ENCODE results near the gene HADHA. TPM values are rescaled to one million over a fixed set of nuclear protein-coding genes. Genes with fewer than 3 reads are reported as not detected.

Gene HADHA
- total and polyA plus RNA-seq, 2 donors (not counting 3 experiments of a cell fraction or from before 2014, with no cell fraction given): 79.4 to 158 TPM

GRCh38 chr2:26273501-26273900 lies 29.1 kb upstream of the HADHA start:
- FAIRE-seq: peak; percentile 46
- H4K20me1 ChIP-seq (replicated peaks; ENCODE audit: control insufficient read depth, extremely low read depth, insufficient read depth, low read length): no peaks in the 10 kb centered on the region
- no peak overlapping the region for H2AFZ ChIP-seq (ENCODE audit: low read depth, low read length)
- H3K9me1 ChIP-seq (replicated peaks; ENCODE audit: control insufficient read depth, extremely low read depth, insufficient read depth, low read length): no peaks in the 10 kb centered on the region
- peak overlapping the region; percentile 32 for H3K4me2 ChIP-seq (ENCODE audit: insufficient read depth, low read length)
- peaks cover 18% of the 10 kb centered on the region for H3K4me1 ChIP-seq (ENCODE audit: control insufficient read depth, extremely low read depth, insufficient read depth, low read length)
- TF ChIP-seq MAX (IDR thresholded peaks at IDR 0.05; ENCODE audit: insufficient read depth, insufficient read length): no peak
- no peak for TF ChIP-seq MYC (IDR thresholded peaks at IDR 0.05; ENCODE audit: low read depth, low read length)
- no peak for TF ChIP-seq POLR2A (IDR thresholded peaks at IDR 0.05; ENCODE audit: low read depth, low read length)
- intact Hi-C loops (cut with micrococcal nuclease) (no loop called here), dilution Hi-C loops (cut with MboI; ENCODE audit: extremely low pct_ligation_motif_present, low sequenced_read_pairs) (no loop called here)
- no peaks in the 10 kb centered on the region for H3K27me3 ChIP-seq (ENCODE audit: control insufficient read depth in 2 of 2, insufficient read depth in 2 of 2, low read length in 2 of 2)
- no TSS peak for BruUV-seq (replicated peaks)
- no peak for DNase-seq (ENCODE audit: low read depth, low spot score)
- no peak overlapping the region for H3K9ac ChIP-seq (replicated peaks; ENCODE audit: extremely low read depth, insufficient read depth, low read length)
- no peaks in the 10 kb centered on the region for H3K79me2 ChIP-seq (ENCODE audit: control insufficient read depth, insufficient read depth, low read length)
- ChIA-PET CTCF (interaction anchor here (1.1 to 1.3 kb wide), 2 partner anchors 11 to 304 kb away, joined by 3 to 4 read pairs; no protein-coding TSS in a partner anchor), POLR2A (no interaction called here)
- H3K9me3 ChIP-seq (replicated peaks; ENCODE audit: control insufficient read depth, insufficient read depth, low read length): no peaks in the 10 kb centered on the region
- no peak overlapping the region for H3K27ac ChIP-seq (ENCODE audit: insufficient read depth, low read depth, low read length)
- no peak overlapping the region for H3K4me3 ChIP-seq (replicated peaks in 1 of 3; ENCODE audit: insufficient read depth in 1 of 3, low read depth in 1 of 3, low read length in 3 of 3)
- H3K36me3 ChIP-seq (ENCODE audit: control insufficient read depth in 2 of 2, extremely low read depth in 1 of 2, insufficient read depth in 2 of 2, low read length in 2 of 2): peaks cover 2 to 3% of the 10 kb centered on the region in 2 experiments

GRCh38 chr2:26270373-26270772 lies 25.9 kb upstream of the HADHA start:
- no TSS peak for BruUV-seq (replicated peaks)
- Histone ChIP-seq H3K4me2 (ENCODE audit: insufficient read depth, low read length) (no peak overlapping the region), H3K4me3 (replicated peaks in 1 of 3; ENCODE audit: insufficient read depth in 1 of 3, low read depth in 1 of 3, low read length in 3 of 3) (no peak overlapping the region), H3K4me1 (ENCODE audit: control insufficient read depth, extremely low read depth, insufficient read depth, low read length) (peaks cover 18% of the 10 kb centered on the region), H3K9me1 (replicated peaks; ENCODE audit: control insufficient read depth, extremely low read depth, insufficient read depth, low read length) (no peaks in the 10 kb centered on the region), H3K27ac (ENCODE audit: insufficient read depth, low read depth, low read length) (no peak overlapping the region), H3K9ac (replicated peaks; ENCODE audit: extremely low read depth, insufficient read depth, low read length) (no peak overlapping the region), H3K79me2 (ENCODE audit: control insufficient read depth, insufficient read depth, low read length) (no peaks in the 10 kb centered on the region), H3K36me3 (ENCODE audit: control insufficient read depth in 2 of 2, extremely low read depth in 1 of 2, insufficient read depth in 2 of 2, low read length in 2 of 2) (no peaks in the 10 kb centered on the region), H3K9me3 (replicated peaks; ENCODE audit: control insufficient read depth, insufficient read depth, low read length) (no peaks in the 10 kb centered on the region), H4K20me1 (replicated peaks; ENCODE audit: control insufficient read depth, extremely low read depth, insufficient read depth, low read length) (no peaks in the 10 kb centered on the region), H3K27me3 (ENCODE audit: control insufficient read depth in 2 of 2, insufficient read depth in 2 of 2, low read length in 2 of 2) (no peaks in the 10 kb centered on the region), H2AFZ (ENCODE audit: low read depth, low read length) (no peak overlapping the region)
- POLR2A ChIA-PET: no interaction called here
- CTCF ChIA-PET: interaction anchor here (0.8 to 1.2 kb wide), 2 partner anchors 29 to 279 kb away, joined by 3 read pairs; no protein-coding TSS in a partner anchor
- TF ChIP-seq GATA2 (IDR thresholded peaks at IDR 0.05; ENCODE audit: insufficient read depth, insufficient read length, low read depth, low read length) (no peak), EZH2 (IDR thresholded peaks at IDR 0.05; ENCODE audit: borderline replicate concordance, low read depth, low read length, severe bottlenecking) (no peak), MAX (IDR thresholded peaks at IDR 0.05; ENCODE audit: insufficient read depth, insufficient read length) (no peak), POLR2A (IDR thresholded peaks at IDR 0.05; ENCODE audit: low read depth, low read length) (no peak), POLR2AphosphoS5 (IDR thresholded peaks at IDR 0.05; ENCODE audit: insufficient read depth, low read depth, low read length) (no peak), JUN (IDR thresholded peaks at IDR 0.05; ENCODE audit: borderline replicate concordance, insufficient read depth, insufficient read length, low read depth) (no peak), CTCF (IDR thresholded peaks at IDR 0.05; ENCODE audit: extremely low read depth in 1 of 2, insufficient read depth in 1 of 2, low read depth in 1 of 2, low read length in 2 of 2) (no peak)
- FAIRE-seq (no peak), DNase-seq (ENCODE audit: low read depth, low spot score) (peak; percentile 28)
- dilution Hi-C loops (cut with MboI; ENCODE audit: extremely low pct_ligation_motif_present, low sequenced_read_pairs): no loop called here
- intact Hi-C loops (cut with micrococcal nuclease): no loop called here
